ENCODE measurements around the gene CYSLTR2.

CYSLTR2 gene

DNA sequence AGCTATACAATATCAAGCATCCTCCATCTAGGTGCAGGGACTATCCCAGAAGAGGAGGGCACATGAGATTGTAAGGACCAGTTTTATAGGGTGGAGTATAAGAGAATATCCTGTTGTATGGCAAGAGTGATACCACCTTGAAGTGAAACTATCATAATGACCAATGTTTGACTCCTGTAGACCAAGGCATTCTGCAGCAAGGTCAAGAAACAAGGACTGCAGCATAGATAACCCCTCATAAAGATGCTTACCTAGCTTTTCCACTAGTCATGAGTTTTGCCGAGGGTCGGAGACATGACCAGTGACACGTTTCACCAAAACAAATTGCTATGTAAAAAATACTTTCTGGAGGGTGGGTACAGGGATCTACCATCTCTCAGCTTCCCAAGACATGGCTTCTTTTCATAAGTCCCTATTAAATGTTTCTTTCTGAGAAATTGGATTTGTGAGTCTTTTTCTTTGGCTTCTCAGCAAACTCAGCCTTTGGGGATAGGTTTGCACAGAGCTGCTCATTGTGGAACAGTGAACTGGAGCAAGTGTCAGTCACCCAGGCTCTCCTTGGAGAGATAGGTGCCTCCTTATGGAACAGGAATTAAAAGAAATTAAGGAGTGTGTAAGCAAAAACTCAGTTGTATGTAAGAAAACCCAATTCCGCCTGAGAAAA lies 28.2 kb upstream of the CYSLTR2 start:
- no peak overlapping the region for H3K27ac ChIP-seq
- TF ChIP-seq CTCF (conservative IDR thresholded peaks at IDR 0.05), result no peak
- TF ChIP-seq ZFX (IDR thresholded peaks at IDR 0.05), result no peak

- no peak overlapping the region for H3K27ac ChIP-seq
Observed at GRCh38 chr13:48626077-48626449, 27.7 kb upstream of the CYSLTR2 start.

DNA sequence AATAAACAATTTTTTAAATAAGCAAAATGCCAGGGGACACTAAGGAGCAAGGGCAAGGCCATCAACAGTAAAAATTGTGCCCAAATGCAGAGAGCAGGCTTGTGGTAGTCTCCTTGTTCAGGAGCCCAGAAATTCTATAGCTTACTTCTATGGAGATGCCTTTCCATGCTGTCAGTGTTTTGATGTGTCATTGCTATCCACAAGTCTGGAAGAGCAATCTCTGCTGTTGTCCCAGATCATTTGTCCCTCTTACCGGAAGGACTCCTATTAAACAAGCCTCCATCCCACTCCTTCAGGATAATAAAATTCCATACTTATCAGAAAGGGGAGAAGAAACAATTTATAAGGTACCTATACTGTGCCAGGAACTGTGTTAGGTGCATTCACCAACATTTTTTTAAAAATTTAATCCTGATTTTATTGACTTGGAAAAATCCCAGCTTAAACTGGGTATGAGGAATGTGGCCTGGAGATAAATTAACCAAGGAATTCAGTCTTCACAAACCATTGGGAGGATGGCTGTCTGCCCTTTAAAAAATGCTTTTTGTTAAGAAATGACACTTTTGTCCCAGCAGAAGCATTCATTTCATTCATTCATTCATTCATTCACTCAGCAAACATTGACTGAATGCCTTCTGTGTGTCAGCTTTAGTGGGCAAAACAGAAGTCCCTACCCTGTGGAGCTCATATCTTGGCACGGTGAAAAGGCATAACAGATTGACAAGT lies 26.8 kb upstream of the CYSLTR2 start:
- TF ChIP-seq CTCF (conservative IDR thresholded peaks at IDR 0.05) (no peak), ZFX (IDR thresholded peaks at IDR 0.05) (no peak)
- H3K27ac ChIP-seq, result no peak overlapping the region

More at GRCh38 chr13:48626077-48626449, 27.7 kb upstream of the CYSLTR2 start:
- TF ChIP-seq ZFX (IDR thresholded peaks at IDR 0.05) (no peak), CTCF (conservative IDR thresholded peaks at IDR 0.05) (no peak)

GRCh38 chr13:48629277-48629676 lies 24.5 kb upstream of the CYSLTR2 start:
- no peak for TF ChIP-seq ZFX (IDR thresholded peaks at IDR 0.05)
- no peak overlapping the region for H3K27ac ChIP-seq

DNA sequence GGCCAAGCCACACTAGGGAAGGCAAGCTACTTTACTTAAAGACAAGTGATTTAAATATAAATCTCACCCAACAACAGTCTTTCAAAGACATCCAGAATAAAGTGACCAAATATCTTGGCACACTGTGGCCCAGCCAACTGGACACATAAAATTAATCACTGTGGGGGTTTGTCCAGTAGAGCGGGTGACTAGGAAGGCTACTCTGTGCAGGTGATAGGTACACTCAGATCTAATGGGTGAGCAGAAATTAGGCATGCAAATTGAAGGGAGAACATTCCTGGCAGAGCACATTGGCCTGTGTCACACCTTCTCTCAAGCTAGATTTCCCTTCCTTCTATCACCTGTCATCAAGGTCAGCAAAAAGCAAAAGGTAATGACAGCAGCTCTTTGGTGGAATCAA lies 23.4 kb upstream of the CYSLTR2 start:
- H3K27ac ChIP-seq, result no peak overlapping the region
- no peak for TF ChIP-seq CTCF (conservative IDR thresholded peaks at IDR 0.05)
- TF ChIP-seq ZFX (IDR thresholded peaks at IDR 0.05), result no peak

DNA sequence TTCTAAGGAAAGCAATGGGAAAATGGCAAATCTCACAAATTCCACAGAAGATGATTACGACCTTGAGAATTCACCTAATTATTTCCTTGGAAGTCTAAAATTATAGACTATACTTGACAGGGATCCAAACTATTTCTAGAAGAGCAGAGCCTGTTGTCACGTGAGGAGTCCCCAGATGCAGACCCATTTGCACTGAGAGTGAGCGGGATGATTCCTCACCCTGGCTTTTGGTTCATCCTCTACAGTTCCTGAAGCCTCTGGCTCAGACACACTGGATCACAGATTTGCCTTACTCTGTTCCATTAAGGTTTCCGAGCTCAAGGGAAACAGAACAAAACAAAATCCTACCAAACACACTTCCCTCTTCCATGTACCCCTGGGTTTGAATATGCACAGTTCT lies 23.0 kb upstream of the CYSLTR2 start:
- H3K27ac ChIP-seq, result no peak overlapping the region
- TF ChIP-seq CTCF (conservative IDR thresholded peaks at IDR 0.05) (no peak), ZFX (IDR thresholded peaks at IDR 0.05) (no peak)

- H3K27ac ChIP-seq, result no peak overlapping the region
- TF ChIP-seq CTCF (conservative IDR thresholded peaks at IDR 0.05) (no peak), ZFX (IDR thresholded peaks at IDR 0.05) (no peak)
Observed at GRCh38 chr13:48631441-48631840, 22.3 kb upstream of the CYSLTR2 start.

GRCh38 chr13:48633700-48634099 lies 20.0 kb upstream of the CYSLTR2 start:
- no peak for TF ChIP-seq ZFX (IDR thresholded peaks at IDR 0.05)
- TF ChIP-seq CTCF (conservative IDR thresholded peaks at IDR 0.05), result no peak
- no peak overlapping the region for H3K27ac ChIP-seq
